GM18508 (cell line): ENCODE results near the gene EIF5AL1.
"Not testable (repeated sequence)": the region's sequence is repeated elsewhere in the genome, so short reads cannot be mapped to it uniquely, and the experiment has no call there.

Experiments
- ATAC-seq: cut with Tn5 transposase; IDR thresholded peaks from one replicate; pipeline ENCODE4 v1.9.1; 2021; ENCODE audit warnings: moderate number of reproducible peaks; ENCODE audit not compliant: insufficient read depth, unreplicated experiment

Gene EIF5AL1

GRCh38 chr10:79508245-79508644, 4.1 kb upstream of the EIF5AL1 start:
- ATAC-seq: not testable (repeated sequence)

- ATAC-seq: not testable (repeated sequence)
Observed at GRCh38 chr10:79509306-79509933, 2.9 kb upstream of the EIF5AL1 start.

GRCh38 chr10:79509934-79510508, 2.3 kb upstream of the EIF5AL1 start:
- ATAC-seq: not testable (repeated sequence)

- ATAC-seq: not testable (repeated sequence)
Observed at GRCh38 chr10:79516532-79517205, 4.3 kb downstream of the EIF5AL1 start.

- ATAC-seq: not testable (repeated sequence)
Observed at GRCh38 chr10:79517567-79517966, 5.2 kb downstream of the EIF5AL1 start.

GRCh38 chr10:79521751-79522150, 9.4 kb downstream of the EIF5AL1 start:
- not testable (repeated sequence) for ATAC-seq

GRCh38 chr10:79522464-79522863, 10.1 kb downstream of the EIF5AL1 start:
- not testable (repeated sequence) for ATAC-seq

GRCh38 chr10:79523157-79523853, 11.0 kb downstream of the EIF5AL1 start:
- not testable (repeated sequence) for ATAC-seq

- not testable (repeated sequence) for ATAC-seq
Observed at GRCh38 chr10:79525049-79525710, 12.8 kb downstream of the EIF5AL1 start.

GRCh38 chr10:79528261-79528660, 15.9 kb downstream of the EIF5AL1 start:
- ATAC-seq: not testable (repeated sequence)

GRCh38 chr10:79533142-79533902, 21.0 kb downstream of the EIF5AL1 start:
- not testable (repeated sequence) for ATAC-seq

GRCh38 chr10:79533903-79534175, 21.5 kb downstream of the EIF5AL1 start:
- ATAC-seq: not testable (repeated sequence)

GRCh38 chr10:79538311-79538710, 26.0 kb downstream of the EIF5AL1 start:
- not testable (repeated sequence) for ATAC-seq

- ATAC-seq: peak; percentile 90
Observed at GRCh38 chr10:79540930-79541329, 28.6 kb downstream of the EIF5AL1 start.

GRCh38 chr10:79542626-79543025, 30.3 kb downstream of the EIF5AL1 start:
- no peak for ATAC-seq

- not testable (repeated sequence) for ATAC-seq
Observed at GRCh38 chr10:79544408-79544807, 32.1 kb downstream of the EIF5AL1 start.

- not testable (repeated sequence) for ATAC-seq
Observed at GRCh38 chr10:79544926-79545659, 32.8 kb downstream of the EIF5AL1 start.

GRCh38 chr10:79547128-79547527, 34.8 kb downstream of the EIF5AL1 start:
- not testable (repeated sequence) for ATAC-seq

GRCh38 chr10:79547973-79548372, 35.6 kb downstream of the EIF5AL1 start:
- ATAC-seq: no peak
